CD1c-positive myeloid dendritic cell (primary cell): ENCODE measurements around the gene DOCK7.
A peak's percentile ranks its signal among the peaks of the same experiment; 100 is the strongest.

Source experiments
- DNase-seq: peaks from one replicate; pipeline ENCODE4 v3.0.0-alpha.2; 2016; ENCODE audit errors: extremely low spot score

The DOCK7 gene

DNA sequence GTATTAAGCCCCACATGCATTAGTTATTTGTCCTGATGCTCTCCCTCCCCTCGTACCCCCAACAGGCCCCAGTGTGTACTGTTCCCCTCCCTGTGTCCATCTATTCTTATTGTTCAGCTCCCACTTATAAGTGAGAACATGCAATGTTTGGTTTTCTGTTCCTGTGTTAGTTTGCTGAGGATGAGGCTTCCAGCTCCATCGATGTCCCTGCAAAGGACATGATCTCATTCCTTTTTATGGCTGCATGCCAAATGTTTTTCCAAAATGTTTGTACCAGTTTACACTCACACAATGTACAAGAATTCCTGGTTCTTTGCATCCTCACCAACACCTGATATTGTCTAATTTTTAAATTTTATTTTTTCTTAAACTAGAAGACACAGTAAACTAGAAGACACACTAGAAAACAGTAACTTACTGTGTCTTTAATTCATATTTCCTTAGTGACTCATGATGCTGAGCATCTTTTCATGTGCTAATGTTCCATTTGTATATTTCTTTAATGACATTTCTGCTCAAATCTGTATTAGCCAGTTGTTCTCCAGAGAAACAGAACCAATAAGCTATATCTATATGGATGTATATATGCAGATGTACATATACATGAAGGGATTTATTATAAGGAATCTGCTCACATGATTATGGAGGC lies 270.7 kb downstream of the DOCK7 start:
- DNase-seq: no peak

GRCh38 chr1:62415687-62416086 lies 272.5 kb downstream of the DOCK7 start:
- DNase-seq: no peak

DNA sequence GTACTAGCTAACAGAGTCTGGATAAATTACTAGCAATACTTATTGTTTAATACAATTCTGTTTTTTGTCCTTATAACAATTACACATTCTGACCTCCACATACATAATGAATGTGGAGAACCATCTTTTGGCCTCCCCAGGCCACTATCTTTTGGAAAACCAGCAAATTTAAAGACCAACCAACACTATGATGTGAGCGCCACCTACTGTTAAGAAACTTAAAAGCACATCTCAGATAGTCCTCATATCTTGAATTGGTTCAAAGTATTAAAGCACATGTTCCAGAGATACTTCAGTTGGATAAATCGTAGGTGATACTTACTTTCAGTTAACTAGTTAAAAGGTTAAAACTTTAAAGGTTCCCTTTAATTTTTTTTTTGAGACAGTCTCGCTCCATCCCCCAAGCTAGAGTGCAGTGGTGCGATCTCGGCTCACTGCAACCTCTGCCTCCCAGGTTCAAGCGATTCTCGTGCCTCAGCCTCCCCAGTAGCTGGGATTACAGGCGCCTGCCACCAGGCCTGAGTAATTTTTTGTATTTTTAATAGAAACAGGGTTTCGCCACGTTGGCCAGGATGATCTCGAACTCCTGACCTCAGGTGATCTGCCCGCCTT lies 280.7 kb downstream of the DOCK7 start:
- DNase-seq: peak; percentile 67

DNA sequence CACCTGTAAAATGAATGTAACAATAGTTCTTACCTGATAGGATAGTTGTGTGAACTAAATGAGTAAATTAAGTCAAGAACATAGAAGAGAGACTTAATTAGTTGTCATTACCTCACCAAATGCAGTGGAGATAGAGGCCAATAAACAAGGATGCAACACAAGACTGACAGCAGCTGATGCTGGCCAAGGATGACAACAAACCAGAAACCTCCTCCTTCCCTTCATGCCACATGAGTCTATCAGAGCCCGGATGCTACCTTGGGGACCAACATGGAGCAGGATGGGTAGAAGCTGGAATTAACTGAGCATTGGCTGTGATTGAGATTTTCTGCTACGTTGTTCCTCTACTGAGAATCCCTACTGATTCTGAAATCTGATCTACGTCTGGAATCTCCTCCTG lies 281.6 kb downstream of the DOCK7 start:
- DNase-seq: no peak

GRCh38 chr1:62405247-62405646 lies 282.9 kb downstream of the DOCK7 start:
- DNase-seq: no peak
